Bronchial epithelial cell (primary cell): ENCODE results near the gene NKX1-1. TPM values are rescaled to one million over a fixed set of nuclear protein-coding genes. Genes with fewer than 3 reads are reported as not detected.

Experiments used
- DNase-seq: peaks from one replicate; pipeline ENCODE4 v3.0.0-alpha.2; 2010; ENCODE audit warnings: low read depth
- FAIRE-seq: peaks from 2 replicates; lab custom pipeline; 2011; peaks lifted over from hg19 to GRCh38; lab: Jason Lieb, UNC
- H3K27me3 ChIP-seq: 2 replicates; pipeline ENCODE4 v1.5.1; 2011; ENCODE audit warnings: low read length; ENCODE audit not compliant: control insufficient read depth, insufficient read depth
- H3K36me3 ChIP-seq: 2 replicates; pipeline ENCODE4 v1.5.1; 2011; ENCODE audit warnings: low read length; ENCODE audit not compliant: control insufficient read depth, insufficient read depth
- H3K4me3 ChIP-seq: 2 replicates; pipeline ENCODE4 v1.5.1; 2011; ENCODE audit warnings: mild to moderate bottlenecking, low read depth, low read length, control low read depth
- CTCF ChIP-seq: IDR thresholded peaks from 2 replicates; pipeline ENCODE4 v1.5.1; 2011; ENCODE audit warnings: mild to moderate bottlenecking, moderate library complexity, low read length, control low read depth, inconsistent platforms; ENCODE audit not compliant: insufficient read depth, severe bottlenecking
- total RNA-seq: library from RNA; depleted of rRNA; stranded (reverse); fragments of >200 nt; gene quantifications from 2 replicates; pipeline ENCODE4 v1.2.1, GENCODE V29; 2014

The NKX1-1 gene
- total RNA-seq, 1 donor from 2014 or later: not detected

- H3K36me3 ChIP-seq: no peaks in the 10 kb centered on the region
- no peak for DNase-seq
- peaks cover 37% of the 10 kb centered on the region for H3K27me3 ChIP-seq
- no peak overlapping the region for H3K4me3 ChIP-seq
- TF ChIP-seq CTCF: no peak
- no peak for FAIRE-seq
These were observed 3.1 kb downstream of the NKX1-1 start for GRCh38 chr4:1403177-1403583.

GRCh38 chr4:1402516-1403091, 3.6 kb downstream of the NKX1-1 start:
- DNase-seq (no peak), FAIRE-seq (no peak)
- H3K27me3 ChIP-seq: peaks cover 35% of the 10 kb centered on the region
- H3K4me3 ChIP-seq: no peak overlapping the region
- TF ChIP-seq CTCF: no peak
- H3K36me3 ChIP-seq: no peaks in the 10 kb centered on the region

- DNase-seq: no peak
- TF ChIP-seq CTCF: no peak
- Histone ChIP-seq H3K27me3 (peaks cover 29% of the 10 kb centered on the region), H3K36me3 (no peaks in the 10 kb centered on the region), H3K4me3 (no peak overlapping the region)
- FAIRE-seq: no peak
These were observed 4.2 kb downstream of the NKX1-1 start for GRCh38 chr4:1402021-1402515.

GRCh38 chr4:1401409-1402020, 4.7 kb downstream of the NKX1-1 start:
- DNase-seq (no peak), FAIRE-seq (no peak)
- no peak for TF ChIP-seq CTCF
- Histone ChIP-seq H3K4me3 (no peak overlapping the region), H3K36me3 (no peaks in the 10 kb centered on the region), H3K27me3 (peaks cover 28% of the 10 kb centered on the region)

GRCh38 chr4:1400831-1401408, 5.3 kb downstream of the NKX1-1 start:
- FAIRE-seq (no peak), DNase-seq (no peak)
- H3K27me3 ChIP-seq: peaks cover 28% of the 10 kb centered on the region

More at GRCh38 chr4:1400831-1401408, 5.3 kb downstream of the NKX1-1 start:
- Histone ChIP-seq H3K36me3 (no peaks in the 10 kb centered on the region), H3K4me3 (no peak overlapping the region)
- TF ChIP-seq CTCF: no peak
